Islet of Langerhans (tissue), 1 donor: ENCODE measurements around the gene PLA2G4A.

Experiments
- FAIRE-seq: peaks from one replicate; lab custom pipeline; 2011; peaks lifted over from hg19 to GRCh38; lab: Jason Lieb, UNC

PLA2G4A gene

DNA sequence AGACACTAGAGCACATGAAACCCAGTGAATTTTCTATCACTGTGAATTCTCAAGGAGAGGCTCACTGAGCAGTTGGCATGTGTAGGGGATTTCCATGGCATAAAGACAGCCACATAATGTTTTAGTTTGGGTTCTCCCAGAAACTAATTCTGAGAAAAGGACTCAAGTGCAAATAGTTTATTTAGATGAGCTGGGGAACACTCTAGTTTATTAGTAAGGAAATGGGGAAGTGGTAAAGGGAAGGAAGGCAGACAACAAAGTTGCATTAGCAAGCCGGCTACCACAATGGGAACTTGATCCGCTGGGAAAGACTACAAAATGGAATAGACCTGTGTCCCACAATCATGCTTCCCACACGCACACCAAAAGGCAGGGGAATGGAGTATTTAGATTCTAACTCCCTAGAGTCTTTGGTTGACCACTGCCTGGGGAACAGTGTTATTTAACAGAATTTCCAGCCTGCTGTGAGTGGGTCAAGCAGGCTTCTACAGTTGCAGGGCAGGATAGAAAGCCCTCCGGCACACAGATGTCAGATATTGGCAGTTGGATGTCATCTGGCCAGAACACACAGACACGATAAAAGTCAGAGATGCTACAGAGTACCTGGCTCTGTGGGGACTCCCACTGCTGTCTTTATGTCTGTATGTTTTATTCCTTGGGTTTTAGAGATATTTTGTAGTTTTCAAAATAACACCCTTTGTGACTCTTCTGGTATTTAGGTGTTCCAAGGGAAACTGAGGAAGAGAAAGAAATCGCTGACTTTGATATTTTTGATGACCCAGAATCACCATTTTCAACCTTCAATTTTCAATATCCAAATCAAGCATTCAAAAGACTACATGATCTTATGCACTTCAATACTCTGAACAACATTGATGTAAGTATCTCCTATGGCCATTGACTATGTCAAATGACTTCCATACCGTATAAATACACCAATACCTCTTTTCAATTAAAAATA lies 150.1 kb downstream of the PLA2G4A start:
- FAIRE-seq, result no peak

- FAIRE-seq, result no peak
These were observed 151.7 kb downstream of the PLA2G4A start for GRCh38 chr1:186980400-186980799.

DNA sequence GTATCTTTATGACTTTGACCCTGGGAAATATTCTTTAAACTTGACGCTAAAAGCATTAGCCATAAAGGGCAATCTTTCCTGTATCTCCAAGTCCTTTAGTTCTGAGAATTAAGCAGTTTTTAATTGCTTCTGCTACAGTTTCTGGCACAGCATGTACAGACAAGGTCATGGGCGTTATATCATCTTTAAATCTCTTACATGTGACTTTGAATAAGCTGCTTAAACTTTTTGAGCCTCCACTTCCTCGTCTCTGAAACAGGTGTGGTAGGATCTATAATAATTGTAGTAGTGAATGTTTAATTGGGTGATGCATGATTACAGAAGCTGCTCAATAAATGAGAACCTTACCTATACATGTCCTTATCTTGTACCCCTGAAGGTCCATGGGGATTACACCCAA lies 153.4 kb downstream of the PLA2G4A start:
- no peak for FAIRE-seq

DNA sequence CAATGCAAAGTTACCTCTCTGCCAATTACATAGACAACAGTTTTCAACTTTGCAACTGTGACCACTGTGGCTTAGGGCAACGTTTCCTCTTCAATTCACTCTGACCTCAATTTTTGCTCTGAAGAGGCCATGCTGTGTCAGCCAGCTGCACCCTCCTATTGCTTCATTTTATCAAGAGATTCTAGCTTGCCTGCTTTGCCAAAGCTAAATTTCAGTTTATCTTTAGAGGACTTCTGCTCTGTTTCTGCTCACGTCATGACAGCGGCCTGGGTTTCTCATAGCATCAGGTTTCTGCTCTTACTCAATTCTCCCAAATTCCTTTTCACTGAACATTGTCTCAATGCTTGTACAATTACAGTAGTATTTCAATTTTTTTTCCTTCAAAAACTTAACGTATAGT lies 154.6 kb downstream of the PLA2G4A start:
- FAIRE-seq, result no peak

DNA sequence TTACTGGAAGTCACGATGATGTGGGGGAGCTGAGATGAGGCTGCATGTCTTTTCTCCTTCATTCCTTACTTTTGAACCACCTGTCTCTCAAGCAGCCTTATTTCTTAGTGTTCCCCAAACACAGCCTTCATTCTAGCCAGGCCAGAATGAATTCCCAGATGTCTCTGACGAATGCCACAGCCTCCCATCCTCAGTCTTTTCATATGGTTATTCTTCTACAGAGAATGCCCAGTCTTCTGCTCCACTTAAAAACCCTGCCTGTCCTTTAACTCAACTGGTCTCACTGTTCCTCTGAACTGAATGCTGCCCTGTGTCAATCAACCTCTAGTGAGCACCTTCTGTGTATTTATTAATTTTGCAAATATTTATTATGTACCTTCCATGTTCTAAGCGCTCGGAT lies 156.2 kb downstream of the PLA2G4A start:
- no peak for FAIRE-seq

DNA sequence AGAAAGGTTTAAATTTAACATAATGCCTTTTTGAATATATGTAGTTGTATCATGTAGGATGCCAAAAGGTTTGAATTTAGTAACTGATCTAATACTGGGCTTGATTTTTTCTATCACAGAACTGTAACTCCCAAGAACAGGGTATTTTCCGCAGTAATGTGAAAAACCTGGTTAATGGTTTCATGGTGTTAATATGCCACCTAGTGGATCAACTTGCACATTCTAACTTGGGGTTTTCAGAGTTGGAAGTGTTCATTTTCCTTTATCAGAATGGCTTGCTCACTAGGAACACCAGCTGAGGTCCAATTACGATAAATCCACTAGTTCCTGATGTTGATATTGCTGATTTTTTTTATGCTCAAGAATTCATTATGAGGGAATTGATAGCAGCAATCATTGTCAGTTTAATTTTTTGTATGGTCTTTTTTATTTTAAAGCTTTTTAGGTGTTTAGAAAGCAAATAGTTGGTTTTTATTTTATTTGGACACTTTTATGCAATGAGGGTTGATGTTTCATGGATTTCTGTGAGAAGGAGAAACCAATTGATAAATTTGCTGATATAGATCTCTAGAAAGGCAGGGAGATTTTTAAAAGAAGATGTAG lies 157.2 kb downstream of the PLA2G4A start:
- FAIRE-seq, result peak; percentile 100

DNA sequence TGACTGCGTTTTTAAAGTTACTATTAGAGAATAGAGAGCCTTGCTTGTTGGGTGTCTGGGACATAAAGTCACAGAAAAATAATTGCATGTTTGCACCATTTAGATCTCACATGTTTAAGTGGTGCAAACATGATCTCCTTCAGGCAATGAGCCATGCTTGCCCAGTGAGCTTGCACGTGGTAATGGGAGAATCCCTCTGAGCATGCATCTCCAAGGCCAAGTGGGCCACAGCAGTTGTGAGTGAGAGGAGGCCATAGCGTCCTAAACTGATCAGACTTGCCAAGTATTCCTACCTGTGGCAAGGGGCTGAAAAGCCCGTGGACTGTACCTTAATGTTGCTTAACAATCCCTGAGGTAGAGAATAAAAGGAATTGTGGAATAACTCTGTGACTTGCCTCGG lies 158.3 kb downstream of the PLA2G4A start:
- FAIRE-seq, result no peak

DNA sequence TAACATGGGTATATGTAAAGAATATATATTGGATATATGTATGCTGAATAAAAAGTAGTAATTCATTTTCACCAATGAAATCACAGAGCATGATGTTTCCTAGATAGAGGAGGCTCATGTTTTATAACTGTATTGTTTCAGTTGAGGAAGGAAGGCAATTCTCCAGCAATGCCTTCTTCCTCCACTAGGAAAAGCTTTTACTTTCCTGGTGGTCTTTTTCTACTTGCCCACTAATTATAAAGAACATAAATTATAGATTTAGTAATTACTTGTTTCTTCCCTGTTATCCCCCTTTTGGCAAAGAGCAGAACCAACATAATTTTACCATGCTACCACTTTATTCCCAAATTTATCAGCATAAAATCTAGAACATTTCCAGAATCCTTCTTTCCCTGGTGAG lies 159.0 kb downstream of the PLA2G4A start:
- FAIRE-seq, result no peak

DNA sequence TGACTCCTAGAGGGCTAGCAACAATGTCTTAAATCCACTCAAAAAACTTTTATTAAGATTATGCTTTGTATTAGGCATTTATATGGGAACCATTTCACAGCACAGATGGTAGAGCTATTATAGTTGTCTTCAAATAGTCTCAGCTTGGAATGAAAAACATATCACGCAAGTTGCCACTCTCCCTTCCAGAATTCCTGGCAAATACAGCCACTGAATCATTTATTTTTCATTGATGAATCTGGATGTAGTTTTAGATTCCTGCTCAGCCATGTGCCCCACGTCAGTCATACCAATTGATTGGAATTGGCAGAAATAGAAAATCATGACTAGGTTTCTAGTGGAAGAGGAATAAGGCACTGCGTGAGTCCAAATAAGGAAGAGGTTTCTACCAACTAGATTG lies 165.2 kb downstream of the PLA2G4A start:
- FAIRE-seq, result no peak

DNA sequence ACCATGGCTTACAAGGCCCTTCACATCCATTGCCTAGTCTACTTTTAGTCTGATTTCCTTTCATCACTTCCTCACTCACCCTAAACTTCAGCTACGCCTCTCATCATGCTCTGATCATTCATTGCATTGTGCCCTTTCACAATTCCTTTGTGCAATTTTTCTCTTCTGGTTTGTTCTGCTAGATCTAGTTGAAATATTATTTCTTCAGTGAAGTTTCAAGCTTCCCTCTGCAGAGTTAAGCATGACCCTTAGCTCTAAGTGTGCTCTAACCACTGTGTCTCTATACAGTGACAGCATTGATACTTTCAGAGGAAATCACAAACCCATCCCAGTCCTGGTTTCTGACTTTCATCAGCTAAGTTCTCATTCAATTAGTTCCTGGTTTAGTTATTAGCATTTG lies 166.1 kb downstream of the PLA2G4A start:
- FAIRE-seq, result no peak

- FAIRE-seq, result no peak
These were observed 168.1 kb downstream of the PLA2G4A start for GRCh38 chr1:186996816-186997215.

GRCh38 chr1:186997877-186998276 lies 169.1 kb downstream of the PLA2G4A start:
- FAIRE-seq, result peak; percentile 56

DNA sequence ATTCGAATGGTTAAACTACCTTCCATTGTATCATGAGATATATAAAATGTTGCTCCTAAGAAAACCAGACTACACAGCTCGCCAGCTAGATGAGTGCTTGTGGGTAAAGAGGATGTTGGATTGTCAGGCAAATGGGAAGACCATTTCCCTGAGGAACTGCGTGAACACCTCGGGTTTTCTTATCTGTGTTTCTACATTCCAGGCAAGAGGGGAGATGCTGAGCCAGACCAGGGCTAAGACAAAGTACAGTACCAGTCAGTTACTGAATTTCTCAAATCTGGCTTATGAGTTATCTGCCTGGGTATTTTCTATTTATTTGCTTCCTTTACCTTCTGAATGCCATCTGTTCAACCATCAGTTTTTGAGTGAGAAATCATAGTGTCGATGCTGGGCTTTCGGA lies 170.8 kb downstream of the PLA2G4A start:
- no peak for FAIRE-seq

- no peak for FAIRE-seq
These were observed 172.6 kb downstream of the PLA2G4A start for GRCh38 chr1:187001198-187001889.

DNA sequence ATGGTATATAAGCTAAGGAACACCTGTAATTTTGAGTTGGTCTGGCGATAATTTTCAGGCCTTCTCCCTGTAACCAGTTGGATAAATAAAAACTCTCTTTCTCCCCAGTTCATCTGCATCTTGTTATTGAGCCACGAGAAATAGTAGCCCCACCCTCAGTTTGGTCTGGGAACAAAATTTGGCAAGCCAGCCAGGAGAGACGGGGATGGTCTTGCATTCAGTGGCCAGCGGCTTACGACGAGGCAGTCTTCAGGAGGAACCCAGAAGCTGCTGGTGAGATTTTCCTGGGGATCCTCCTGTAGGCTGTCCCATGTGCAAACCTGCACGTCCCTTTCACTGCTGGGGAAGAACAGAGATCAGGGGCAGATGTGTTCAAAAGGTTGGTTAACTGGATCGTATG lies 174.6 kb downstream of the PLA2G4A start:
- FAIRE-seq, result no peak

GRCh38 chr1:187006896-187007295 lies 178.1 kb downstream of the PLA2G4A start:
- no peak for FAIRE-seq

GRCh38 chr1:187009320-187009719 lies 180.6 kb downstream of the PLA2G4A start:
- no peak for FAIRE-seq

GRCh38 chr1:187010571-187011309 lies 182.0 kb downstream of the PLA2G4A start:
- peak; percentile 9 for FAIRE-seq

DNA sequence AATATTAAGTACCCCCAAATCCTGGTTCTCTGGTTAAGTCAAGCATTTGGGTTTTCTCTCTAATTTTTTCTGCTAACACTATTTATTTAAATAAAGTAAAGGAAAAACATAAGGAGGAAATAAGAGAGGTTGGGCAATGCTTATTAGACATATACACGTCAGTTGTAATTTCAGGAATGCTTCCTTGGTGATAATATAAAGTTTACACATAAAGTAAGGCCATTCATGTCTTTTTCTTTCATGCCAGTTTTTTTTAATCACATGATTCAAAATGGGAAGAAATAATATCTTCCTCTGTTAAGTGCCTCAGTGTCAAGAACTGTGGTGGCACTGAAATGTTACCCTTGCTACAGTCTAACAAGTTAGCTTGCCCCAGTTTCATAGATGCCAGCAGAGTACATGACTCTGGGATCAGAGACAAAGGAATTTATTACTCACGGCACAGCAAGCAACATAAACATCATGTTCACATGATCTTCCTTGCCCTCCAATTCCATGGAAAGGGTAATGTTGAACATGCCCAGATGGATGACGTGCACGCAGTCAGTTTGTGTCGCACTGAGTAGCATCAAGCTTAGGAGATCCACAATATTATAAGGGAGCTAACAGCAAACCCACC lies 184.9 kb downstream of the PLA2G4A start:
- FAIRE-seq, result no peak

GRCh38 chr1:187018291-187018690 lies 189.5 kb downstream of the PLA2G4A start:
- FAIRE-seq, result no peak

DNA sequence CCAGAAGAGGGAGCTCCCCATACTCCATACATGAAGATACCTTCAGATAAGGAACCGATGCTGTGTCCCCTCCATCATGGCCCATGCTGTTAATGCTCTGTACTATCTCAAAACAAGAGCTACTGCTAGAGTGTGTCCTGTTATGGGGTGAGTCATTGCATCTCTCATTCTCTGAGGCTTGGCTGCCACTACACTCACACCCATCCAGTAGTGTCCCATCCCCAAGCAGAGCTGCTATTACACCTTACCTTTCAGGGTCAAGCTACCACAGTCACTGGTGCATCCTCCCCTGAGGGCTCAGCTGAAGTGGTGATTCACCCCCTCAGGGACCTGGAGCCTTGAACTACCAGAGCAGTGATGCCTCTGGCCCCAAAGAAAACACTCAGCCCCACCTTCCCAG lies 198.5 kb downstream of the PLA2G4A start:
- FAIRE-seq, result no peak
